GM19043 (cell line): ENCODE data around the gene TMEM164.
"Not testable (repeated sequence)": the region's sequence is repeated elsewhere in the genome, so short reads cannot be mapped to it uniquely, and the experiment has no call there.

Experiments
- ATAC-seq: cut with Tn5 transposase; IDR thresholded peaks from one replicate; pipeline ENCODE4 v1.9.1; 2021; ENCODE audit warnings: low read depth; ENCODE audit not compliant: unreplicated experiment

Gene TMEM164

DNA sequence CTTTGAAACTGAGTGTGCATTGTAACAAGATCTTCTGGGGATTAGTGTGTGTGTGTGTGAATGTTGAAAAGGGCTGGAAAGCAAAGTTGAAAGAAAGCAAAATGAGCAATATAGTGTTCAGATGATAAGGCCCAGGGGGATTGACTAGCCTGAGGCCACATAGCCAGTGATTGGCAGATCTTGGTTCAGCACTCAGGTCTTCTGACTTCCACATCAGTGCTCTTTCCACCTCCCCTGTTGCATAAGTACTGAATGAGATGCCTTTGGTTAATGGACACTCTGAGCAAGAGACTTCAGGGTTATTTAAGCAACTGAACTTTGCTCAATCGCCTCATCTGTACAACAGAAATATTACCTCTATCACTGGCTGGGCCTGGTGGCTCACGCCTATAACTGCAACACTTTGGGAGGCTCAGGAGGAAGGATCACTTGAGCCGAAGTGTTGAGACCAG lies 120.4 kb downstream of the TMEM164 start:
- no peak for ATAC-seq

DNA sequence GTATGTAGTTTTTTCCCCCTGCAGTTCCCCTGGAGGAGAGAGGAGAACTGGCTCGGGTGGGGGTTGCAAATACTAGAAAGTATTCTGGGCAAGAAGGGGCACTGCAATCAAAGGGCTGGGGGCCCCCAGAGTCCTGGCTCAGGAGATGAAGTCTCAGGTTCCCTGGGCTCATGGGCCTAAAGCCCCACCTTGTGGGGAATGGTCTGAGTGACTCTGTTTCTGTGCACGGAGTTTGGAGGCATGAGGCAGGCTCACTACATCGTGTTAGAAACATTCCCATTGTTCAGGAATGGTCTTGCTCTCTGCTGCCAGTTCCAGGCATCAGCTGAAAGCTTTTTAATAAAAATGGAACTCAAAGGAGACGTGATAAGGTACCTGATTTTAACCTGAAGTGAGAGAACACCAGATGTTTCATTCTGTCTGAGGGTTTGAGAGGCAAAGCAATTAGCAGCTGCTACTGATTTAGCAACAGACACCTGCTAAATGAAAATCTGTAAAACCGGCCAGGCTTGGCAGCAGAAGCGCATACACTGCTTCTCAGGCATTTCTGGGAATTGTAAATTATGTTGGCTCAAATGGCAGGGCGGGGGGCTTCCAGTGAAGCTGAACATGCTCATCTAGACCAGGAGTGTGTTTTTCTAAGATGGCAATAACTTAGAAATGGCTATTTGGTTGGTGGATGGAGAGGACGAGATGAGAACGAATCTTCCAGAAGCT lies 122.7 kb downstream of the TMEM164 start:
- no peak for ATAC-seq

DNA sequence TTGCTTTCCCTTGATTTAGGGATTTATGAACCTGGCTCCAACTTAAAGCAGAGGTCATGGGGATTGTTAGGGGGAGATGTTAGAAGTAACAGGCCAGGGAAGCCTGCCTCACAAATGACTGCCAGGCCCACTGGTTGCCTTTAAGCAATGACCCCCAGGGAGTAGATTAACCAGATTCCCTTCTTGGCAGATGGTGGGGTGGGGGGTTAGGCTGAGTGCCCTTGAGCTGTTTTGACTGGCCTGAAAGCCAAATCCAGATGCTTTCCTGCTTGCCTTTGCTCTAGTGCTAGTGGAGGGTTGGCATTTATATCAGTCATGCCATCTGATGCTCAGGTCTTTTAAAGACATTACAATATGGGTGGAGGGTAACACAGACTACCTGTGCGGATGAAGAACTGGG lies 128.1 kb downstream of the TMEM164 start:
- no peak for ATAC-seq

DNA sequence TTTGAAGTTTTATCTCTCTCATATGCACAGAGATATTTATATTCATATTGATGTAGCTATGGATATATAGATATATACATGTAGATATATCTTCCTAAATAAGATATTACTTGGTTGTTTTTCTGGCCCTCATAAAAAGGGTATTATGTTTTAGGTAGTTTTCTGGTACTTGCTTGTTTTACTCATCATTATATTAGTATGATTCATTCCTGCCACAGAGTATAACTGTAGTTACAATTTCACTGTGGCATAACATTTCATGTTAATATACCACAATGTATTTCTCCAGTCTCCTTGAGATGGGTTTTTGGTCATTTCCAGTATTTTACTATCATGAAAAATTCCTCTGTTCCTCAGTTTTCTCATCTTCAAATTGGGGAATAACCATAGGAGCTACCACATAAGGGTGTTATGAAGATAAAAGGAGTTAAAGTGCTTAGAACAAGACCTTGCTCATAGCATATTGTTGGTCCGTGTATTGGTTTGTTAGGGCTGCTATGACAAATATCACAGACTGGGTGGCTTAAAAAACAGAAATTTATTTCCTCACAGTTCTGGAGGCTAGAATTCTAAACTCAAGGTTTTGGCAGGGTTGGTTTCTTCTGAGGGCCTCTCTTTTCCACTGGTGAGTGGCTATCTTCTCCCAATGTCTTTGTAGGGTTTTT lies 129.7 kb downstream of the TMEM164 start:
- no peak for ATAC-seq

DNA sequence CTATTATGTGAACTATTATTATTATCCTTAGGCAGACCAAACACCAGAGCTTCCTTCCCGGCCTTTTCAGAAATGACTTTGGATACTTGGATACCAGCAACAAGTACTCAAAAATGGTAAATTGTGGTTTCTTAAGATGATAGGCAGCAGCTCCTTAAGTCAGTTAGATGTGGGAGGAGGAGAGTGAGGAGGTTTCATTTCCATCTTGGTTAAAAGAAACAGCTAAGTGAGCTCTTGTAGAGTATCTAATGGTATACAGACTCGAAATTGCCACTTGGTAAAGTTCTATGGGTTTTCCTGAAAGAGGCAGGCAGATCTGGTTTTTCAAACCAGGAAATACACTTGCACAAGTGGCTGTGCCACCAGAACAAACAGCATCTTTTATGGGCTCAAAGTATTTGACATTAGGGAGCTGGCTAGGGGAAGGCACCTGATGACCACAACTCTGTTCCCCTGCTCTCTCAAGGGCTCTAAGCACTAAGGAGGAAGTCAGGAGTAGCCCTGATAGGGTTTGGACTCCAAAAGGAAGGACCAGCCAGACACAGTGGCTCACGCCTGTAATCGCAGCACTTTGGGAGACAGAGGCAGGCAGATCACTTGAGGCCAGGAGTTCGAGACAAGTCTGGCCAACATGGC lies 130.9 kb downstream of the TMEM164 start:
- no peak for ATAC-seq

DNA sequence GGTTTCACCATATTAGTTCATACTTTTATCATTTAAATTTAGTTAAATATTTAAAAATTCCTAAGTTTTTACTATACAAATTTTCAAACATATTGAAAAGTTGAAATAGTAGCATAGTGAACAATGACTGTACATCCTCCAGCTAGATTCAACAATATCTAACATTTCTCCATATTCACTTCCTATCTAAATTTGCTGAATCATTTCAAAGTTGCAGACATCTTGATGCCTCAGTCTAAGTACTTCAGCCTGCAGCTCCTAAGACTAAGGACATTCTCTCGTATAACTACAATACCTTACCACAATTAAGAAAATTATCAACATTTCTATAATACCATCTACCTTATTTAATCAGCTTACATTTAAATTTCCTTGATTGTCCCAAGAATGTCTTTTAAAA lies 132.7 kb downstream of the TMEM164 start:
- no peak for ATAC-seq

DNA sequence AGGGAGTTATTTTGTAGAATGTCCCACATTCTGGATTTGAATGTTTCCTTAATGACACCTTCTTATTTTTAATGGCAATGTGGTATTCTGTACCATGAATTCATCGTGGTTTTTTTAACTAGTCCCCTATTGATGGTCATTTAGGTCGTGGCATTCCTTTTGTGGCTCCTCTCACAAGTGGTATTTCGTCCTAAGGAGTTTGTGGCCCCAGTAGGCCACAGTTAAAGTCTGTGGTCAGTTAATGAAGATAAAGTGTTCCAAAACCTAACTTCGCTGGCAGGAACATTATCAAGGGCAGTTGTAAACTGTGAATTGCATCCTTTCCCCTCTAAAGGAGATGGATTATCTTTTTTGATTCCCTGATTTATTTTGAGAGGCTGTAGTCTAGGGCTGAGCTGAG lies 133.2 kb downstream of the TMEM164 start:
- no peak for ATAC-seq

DNA sequence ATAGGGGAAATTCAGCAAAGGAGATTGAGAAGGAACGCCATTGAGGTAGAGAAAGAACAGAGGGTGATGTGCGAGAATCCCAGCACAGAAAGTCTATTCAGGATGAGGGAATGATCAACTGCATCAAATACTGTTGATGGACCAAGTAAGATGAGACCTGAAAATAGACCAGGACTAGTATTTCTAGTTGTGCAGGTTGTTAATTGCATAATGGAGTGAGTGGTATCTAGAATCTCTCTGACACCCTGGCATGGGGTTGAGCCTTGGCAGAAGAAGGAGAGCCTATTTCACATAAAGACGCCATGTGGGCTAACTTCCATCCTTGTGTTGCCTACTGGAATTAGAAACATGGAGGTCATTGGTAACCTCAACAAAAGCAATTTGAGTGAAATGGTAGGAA lies 135.6 kb downstream of the TMEM164 start:
- ATAC-seq: no peak

DNA sequence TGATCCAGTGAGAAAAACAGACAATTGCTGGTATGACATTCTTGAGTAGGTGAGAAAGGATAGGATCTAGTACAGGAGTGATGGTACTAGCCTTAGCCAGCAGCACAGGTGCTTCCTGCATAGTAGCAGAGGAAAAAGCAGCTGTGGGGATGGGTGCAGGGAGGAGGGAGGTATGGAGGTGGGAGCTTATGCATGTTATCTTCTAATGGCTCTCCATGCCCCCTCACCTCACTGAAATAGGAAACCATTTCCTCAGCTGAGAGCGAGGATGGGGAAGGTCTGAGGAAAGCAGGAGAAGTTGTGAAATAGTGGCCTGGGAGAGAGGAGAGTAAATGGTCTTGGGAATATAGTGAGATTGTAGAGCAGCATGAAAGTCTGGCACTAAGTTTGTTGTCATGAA lies 136.3 kb downstream of the TMEM164 start:
- no peak for ATAC-seq

DNA sequence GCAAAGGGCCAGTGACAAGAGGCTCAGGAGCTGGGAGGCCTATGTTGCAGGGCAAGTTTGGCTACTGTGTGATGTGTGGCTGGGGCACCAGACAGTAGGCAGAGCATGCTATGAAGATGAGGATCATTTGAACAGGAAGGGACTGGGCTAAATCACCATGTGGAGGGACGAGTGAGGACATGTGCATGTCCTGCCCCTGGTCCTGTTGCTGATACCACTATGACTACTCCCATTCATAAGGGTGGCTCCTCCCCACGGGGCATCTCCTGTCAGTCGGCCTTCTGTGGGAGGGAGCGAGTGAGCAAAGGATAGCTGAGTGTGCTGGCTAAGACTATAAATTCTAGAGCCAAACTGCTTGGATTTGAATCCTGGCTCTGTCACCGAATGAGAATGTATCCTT lies 139.2 kb downstream of the TMEM164 start:
- no peak for ATAC-seq

DNA sequence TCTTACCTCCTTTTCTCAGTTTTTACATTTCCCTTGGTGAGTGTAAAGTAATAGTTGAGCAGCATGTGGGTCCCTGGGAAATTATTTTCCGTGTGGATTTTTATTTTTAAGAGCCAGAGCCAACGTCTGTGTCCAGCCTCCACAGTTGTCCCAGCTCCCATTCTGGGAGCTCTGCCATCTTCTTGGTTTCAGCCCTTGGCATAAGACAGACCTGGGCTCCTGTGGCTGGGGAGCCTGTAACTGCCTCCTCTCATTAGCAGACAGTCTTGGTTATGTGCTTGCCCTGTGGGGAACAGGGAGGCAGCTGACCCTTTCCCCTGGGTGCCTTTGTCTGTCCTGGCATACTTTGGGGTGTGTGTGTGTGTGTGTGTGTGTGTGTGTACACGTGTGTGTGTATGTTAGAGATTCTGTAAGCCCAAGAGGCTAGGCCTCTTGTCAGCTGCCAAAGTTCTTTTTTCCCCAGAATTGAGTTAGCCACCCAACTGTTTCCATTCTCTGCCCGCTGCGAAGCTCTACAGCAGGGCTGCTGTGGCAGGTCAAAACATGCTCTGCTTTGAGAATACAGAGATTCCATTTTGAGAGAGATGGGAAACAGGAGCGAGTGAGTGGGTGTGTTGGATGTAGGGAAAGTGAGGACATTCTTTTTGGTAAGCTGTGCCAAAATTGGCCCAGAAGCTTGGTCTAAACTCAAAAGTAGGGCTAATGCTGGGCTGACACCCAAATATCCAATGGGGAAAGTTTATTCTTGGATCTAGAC lies 140.7 kb downstream of the TMEM164 start:
- ATAC-seq: no peak

DNA sequence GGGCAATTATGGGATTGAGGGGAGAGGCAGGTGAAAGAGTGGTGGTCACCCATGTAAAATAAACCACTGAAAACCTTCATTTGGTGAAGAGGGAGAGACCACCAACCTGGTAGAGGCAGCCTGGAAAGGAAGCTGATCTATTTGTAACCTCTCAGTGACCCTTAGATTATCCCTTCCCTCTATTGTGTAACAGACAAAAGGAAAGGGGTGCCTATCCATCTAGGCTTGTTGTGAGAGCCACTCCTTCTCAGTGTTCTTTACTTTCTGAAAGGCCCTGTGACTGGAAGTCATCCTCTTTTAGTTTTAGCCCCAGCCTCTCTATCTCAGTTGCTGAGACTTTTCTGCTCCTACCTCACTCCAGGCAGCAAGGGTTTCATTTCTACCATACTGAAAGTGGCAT lies 142.4 kb downstream of the TMEM164 start:
- no peak for ATAC-seq

DNA sequence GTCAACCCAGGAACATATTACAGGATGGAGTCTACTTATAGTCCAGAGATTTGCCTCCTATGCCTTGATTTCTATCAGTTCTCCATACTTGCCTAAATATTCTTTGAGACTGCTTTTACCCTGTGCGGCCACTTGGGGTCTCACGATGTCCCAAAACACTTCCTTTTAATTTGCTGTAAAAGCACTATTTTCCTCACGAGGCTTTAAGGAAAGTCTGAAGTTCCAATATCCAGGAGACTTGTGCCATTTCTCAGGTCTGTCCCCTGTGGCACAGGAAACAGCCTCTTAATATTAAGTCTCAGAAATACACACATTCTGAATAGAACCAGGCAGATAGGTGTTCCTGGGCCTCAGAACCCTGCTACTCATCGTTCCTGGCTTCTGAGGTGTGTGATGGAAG lies 142.9 kb downstream of the TMEM164 start:
- ATAC-seq: peak; percentile 64

DNA sequence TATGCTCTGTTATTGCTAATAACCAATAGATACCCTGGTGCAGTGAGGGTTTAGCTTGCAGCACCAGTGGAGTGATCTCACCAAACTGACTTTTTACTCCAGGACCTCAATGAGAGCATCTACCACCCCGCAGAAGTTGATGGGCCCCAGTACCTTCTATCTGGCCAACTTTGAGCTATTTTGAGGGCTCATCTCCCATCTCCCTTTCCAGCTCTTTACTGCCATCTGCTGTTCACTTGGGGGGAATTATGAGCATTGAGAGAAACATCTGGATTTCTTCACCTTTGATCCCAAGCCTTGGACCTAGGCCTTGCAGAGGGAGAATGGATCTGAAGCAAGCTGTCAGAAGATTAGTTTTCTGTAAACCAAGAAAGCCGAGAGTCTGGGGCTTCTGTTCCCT lies 143.6 kb downstream of the TMEM164 start:
- peak; percentile 67 for ATAC-seq

DNA sequence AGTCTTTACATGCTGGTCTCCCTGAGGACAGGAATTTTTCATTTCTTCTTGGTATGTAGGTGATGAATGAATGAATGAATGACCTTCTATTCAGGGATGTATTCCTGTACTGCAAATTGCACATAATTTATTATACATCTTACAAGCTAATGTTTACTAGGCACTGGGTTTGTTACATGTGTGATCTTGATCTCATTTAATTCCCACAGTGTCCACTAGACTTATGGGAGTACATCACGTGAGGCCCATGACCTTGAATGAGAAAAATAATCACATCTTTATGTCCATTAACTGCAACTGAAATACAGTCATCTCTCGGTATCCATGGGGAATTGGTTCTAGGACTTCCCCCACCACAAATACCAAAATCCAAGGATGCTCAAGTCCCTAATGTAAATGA lies 150.3 kb downstream of the TMEM164 start:
- no peak for ATAC-seq

DNA sequence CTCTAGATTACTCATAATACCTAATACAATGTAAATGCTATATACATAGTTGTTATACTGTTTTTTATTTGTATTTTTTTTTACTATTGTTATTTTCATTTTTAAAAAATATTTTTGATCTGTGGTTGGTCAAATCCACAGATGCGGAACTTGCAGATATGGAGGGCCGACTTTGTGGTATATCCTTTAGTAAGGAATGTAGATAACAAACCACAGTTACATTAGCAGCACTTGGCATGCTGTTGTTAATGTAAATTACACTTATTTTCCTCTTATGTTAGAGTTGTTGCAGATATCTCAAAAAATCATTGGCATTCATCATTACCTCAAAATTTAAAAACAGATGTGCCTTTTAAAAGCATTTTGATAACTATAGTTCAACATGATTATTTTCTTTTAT lies 151.0 kb downstream of the TMEM164 start:
- ATAC-seq: no peak

DNA sequence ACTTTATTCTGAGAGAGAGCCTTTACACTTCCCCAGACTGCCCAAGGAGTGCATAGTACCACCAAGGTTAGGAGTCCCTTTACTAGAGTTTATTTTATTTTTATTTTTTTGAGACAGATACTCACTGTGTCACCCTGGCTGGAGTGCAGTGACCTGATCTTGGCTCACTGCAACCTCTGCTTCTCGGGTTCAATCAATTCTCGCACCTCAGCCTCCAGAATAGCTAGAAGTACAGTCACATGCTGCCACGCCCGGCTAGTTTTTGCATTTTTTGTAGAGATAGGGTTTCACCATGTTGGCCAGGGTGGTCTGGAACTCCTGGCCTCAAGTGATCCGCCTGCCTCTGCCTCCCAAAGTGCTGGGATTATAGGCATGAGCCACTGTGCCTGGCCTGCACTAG lies 151.4 kb downstream of the TMEM164 start:
- ATAC-seq: not testable (repeated sequence)

DNA sequence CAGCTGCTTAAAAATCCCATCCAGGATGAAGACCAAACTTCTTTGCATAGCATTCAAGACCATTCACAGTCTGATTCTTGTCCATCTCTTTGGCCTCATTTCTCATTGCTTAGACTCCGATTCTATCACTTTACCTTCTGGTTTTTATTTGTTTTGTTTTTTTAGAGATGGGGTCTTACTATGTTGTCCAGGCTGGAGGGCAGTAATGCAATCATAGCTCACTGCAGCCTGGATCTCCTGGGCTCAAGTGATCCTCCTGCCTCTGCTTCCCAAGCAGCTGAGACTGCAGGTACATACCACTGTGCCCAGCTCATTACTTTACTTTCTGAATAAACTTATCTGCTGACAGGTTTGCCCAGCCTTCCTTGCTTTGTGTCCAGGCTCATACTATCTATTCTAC lies 152.8 kb downstream of the TMEM164 start:
- no peak for ATAC-seq

DNA sequence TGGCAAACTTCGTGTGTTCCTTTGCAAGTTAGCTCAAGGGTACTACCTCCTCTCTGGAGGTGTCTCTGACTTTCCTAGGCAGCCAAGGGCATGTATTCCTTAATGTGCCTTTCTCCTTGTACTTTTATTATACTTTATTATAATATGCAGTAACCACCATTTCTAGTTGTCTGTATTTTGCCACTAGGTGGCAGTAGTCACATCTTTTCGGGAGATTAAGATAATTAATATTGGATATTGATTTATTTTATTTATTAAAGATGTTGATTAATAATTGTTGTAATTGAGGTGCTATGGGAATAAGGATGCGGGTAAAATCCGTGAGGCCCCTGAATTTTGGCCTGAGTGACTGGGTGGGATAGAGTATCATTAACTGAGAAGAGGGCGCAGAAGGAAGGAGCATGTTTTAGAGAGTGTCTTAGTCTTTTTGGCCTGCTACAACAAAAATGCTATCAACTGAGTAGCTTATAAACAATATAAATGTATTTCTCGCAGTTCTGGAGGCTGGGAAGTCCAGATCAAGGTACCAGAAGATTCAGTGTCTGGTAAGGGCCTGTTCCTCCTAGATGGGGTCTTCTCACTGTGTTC lies 153.3 kb downstream of the TMEM164 start:
- ATAC-seq: no peak

DNA sequence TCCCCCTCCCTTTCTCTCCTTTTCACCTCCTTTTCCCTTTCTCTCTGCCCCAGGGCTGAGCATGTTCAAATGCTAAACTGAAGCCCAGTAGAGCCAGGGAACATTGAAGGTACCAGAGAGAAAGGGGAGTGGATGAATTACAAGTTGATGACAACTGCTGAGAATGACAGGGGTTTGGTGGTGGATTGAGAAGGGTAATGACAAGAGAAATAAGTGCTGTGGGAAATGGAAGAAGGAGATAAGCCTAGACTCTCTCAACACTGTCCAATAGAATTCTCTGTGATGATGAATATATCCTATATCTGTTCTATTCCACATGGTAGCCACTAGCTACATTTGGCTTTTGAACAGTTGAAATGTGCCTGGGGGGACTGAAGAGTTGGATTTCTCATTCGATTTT lies 154.5 kb downstream of the TMEM164 start:
- ATAC-seq: no peak

DNA sequence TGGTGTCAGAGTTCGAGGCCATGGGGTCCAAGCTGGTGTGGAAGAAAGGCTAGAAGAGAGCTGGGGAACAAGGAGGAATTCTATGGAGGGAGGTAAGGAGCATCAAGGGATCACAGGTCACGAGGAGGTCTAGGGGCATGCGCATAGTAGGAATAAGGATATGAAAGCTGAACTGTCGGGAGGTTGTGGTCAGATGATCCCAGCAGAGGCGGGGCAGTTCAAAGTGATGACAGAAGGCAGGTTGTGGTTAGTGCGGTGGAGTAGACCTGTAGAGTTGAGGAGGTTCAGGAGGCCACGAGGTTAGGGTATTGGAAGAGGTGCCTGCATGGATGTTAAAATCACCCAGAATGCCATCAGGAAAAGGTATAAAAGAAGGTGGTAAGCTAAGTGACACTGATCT lies 156.3 kb downstream of the TMEM164 start:
- no peak for ATAC-seq
